Epithelial cell of esophagus (primary cell): ENCODE data around the gene IL17C.

Experiments used
- DNase-seq: peaks from one replicate; pipeline ENCODE4 v3.0.0; 2010; ENCODE audit warnings: low read depth
- H3K4me3 ChIP-seq: 2 replicates; pipeline ENCODE4 v1.5.1; 2011; ENCODE audit warnings: mild to moderate bottlenecking, low read length, control low read depth
- CTCF ChIP-seq: IDR thresholded peaks from 2 replicates; pipeline ENCODE4 v1.5.1; 2011; ENCODE audit warnings: low read depth, mild to moderate bottlenecking, low read length, control low read depth, inconsistent platforms; ENCODE audit not compliant: insufficient read depth; ENCODE audit errors: missing control alignments

Gene IL17C

GRCh38 chr16:88616736-88617135 is 21.6 kb upstream of the IL17C start:
- H3K4me3 ChIP-seq, result no peak overlapping the region
- no peak for TF ChIP-seq CTCF
- DNase-seq, result no peak

DNA sequence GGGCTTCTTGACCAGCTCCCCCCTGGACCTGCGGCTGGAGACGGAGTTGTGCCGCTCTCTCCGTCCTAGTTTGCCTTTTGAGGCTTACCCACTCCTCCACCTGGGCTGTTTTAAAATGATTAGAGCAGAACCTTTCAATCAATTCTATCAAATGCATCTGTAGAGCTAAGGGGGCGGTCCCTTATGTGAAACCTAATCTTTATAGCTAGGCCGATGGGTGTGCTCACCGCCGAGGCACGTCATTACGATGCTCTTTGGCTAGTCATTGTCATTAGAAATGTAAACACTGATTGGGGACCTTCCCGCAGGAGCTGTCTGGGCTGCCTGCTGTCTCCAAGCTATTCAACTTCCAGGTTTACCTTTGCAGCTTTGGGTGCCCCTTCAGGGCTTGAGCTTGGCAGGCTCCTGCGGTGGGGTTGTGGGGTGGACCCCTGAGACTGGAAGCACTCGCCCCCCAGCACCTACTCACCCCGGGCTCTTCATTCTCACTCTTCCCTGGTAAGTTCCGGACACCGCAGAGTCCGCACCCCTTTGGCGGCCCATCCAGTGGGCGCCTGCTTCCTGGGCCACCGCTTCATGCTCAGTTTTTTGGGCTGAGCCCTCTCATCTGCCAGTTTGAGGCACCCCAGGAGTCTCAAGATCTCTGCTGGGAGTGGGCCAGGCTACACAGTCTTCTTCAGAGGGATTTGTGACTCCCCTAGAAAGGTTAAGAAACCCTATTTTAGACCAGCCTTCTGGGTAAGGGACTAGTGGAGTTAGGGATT is 20.9 kb upstream of the IL17C start:
- no peak overlapping the region for H3K4me3 ChIP-seq
- no peak for TF ChIP-seq CTCF
- no peak for DNase-seq

DNA sequence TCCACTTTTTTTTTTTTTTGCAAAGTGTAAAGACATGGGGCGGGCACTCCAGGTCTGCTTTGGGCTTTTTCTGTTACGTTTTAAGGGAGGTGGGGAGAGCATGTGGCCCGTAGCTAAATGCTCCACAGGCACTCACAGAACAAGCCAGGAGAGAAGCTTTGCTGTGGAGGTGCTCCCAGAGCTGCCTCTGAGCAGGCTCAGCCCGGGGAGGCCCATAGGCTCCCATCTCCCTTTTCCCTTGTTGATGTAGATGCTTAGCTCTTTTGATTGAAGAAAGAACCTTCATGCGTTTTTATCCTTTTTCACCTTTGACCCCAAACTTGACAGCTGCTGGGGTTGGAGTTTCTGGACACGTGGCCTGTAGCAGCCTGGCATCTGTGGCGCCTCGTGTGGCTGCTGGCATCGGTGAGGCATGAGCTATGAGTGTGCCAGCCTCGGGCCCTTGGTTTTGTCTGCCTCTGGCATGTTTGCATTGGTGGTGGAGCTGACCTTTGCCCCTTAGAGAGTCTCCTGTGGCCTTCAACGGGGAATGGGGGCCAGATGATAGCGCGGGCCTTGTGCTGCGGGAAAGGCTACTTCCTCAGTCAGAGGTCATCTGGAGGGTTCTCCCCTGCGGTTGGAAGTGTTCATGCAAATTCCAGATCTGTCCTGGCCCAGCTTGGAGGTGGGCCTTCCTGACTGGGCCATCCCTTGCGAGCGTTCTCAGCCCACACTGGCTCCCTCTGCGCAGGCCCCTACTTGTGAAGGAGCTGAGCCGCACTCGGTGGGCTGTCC is 20.0 kb upstream of the IL17C start:
- no peak for DNase-seq
- H3K4me3 ChIP-seq, result no peak overlapping the region
- TF ChIP-seq CTCF, result no peak

DNA sequence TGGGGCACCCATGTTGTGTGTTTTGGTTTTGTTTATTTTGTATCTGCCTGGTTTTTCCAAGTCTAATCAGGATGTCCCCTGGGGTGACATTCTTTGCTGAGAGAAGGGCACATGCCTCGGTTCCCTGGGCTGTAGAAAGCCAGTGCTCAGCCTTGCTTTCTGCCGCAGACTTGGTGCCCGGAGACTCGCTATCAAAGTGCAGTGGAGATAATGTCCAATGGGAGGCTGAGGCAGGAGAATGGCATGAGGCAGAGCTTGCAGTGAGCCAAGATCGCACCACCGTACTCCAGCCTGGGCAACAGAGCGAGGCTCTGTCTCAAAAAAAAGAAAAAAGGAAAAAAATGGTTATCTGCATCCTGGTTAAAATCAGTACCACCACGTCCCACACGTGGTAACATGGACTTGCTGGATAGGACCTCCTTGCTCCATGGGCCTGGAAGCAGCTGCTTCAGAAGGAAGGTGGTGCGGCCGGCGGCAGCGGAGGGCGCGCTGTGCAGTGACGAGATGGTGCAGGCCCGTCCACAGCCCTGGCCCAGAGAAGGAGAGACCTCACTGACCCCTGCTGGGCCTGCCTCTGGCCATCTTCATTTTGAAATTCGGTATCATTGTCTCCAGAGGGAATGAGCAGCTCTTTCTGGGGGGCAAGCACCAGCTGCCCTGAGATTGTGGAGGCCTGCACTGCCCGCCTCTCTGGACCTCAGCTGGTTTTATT is 19.3 kb upstream of the IL17C start:
- H3K4me3 ChIP-seq, result no peak overlapping the region
- no peak for TF ChIP-seq CTCF
- DNase-seq, result no peak

- no peak for DNase-seq
- no peak overlapping the region for H3K4me3 ChIP-seq
- no peak for TF ChIP-seq CTCF
Observed at GRCh38 chr16:88619859-88620815, 18.2 kb upstream of the IL17C start.

- no peak for TF ChIP-seq CTCF
- DNase-seq, result no peak
- no peak overlapping the region for H3K4me3 ChIP-seq
Observed at GRCh38 chr16:88622125-88622524, 16.2 kb upstream of the IL17C start.
